ENCODE data around the gene NELFB. TPM values are rescaled to one million over a fixed set of nuclear protein-coding genes. Genes with fewer than 3 reads are reported as not detected.

Gene NELFB
- polyA plus RNA-seq, 3 donors = 17.3 to 44.2 (median 18.8) TPM

DNA sequence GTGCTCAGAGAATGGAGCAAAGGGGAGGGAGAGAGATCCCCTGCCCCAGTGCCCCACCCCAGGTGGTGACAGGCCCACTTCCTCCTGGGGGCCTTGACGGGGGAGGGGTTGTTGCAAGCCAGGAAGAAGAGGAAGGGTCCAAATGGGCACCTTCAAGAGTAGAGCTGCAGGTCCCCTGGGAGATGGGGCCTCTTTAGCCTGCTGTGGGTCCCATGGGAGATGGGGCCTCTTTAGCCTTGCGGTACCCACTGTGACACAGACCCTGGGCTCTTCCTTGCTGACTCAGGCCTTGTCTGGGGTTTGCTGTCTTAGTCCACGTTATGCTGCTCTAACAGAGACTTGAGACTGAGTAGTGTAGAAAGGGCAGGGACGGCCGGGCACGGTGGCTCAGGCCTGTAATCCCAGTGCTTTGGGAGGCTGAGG is 12.8 kb downstream of the NELFB start:
- H3K79me2 ChIP-seq (ENCODE audit: insufficient read depth, low read length) = peaks cover 3% of the 10 kb centered on the region
- peaks cover 47 to 86% of the 10 kb centered on the region in 2 donors for H3K36me3 ChIP-seq (replicated peaks in 1 of 2; ENCODE audit: control insufficient read depth in 1 of 2, insufficient read depth in 2 of 2, low read length in 2 of 2)
- Mint-ChIP-seq H3K4me3 (no peak overlapping the region), H3K36me3 (peaks cover 42 to 84% of the 10 kb centered on the region in 2 donors), H3K9me3 (no peaks in the 10 kb centered on the region), H3K4me1 (peaks cover 27% of the 10 kb centered on the region), H3K27ac (peak overlapping the region; percentile 2 to 84 (median 44)), H3K27me3 (ENCODE audit: low read depth in 3 of 3) (no peaks in the 10 kb centered on the region)
- 57% methylated on average over 6 of the region's 6 CpGs for WGBS (ENCODE audit: insufficient coverage)
- peak overlapping the region; percentile 36 to 51 for H3K27ac ChIP-seq (ENCODE audit: low read depth in 1 of 2, low read length in 2 of 2)
- no peak overlapping the region for H2AFZ ChIP-seq (ENCODE audit: insufficient read depth, low read depth, low read length, poor library complexity, severe bottlenecking)
- no peak overlapping the region for H3K4me3 ChIP-seq (replicated peaks in 1 of 3; ENCODE audit: low read depth in 2 of 3, low read length in 3 of 3)
- TF ChIP-seq, protein P1, sequence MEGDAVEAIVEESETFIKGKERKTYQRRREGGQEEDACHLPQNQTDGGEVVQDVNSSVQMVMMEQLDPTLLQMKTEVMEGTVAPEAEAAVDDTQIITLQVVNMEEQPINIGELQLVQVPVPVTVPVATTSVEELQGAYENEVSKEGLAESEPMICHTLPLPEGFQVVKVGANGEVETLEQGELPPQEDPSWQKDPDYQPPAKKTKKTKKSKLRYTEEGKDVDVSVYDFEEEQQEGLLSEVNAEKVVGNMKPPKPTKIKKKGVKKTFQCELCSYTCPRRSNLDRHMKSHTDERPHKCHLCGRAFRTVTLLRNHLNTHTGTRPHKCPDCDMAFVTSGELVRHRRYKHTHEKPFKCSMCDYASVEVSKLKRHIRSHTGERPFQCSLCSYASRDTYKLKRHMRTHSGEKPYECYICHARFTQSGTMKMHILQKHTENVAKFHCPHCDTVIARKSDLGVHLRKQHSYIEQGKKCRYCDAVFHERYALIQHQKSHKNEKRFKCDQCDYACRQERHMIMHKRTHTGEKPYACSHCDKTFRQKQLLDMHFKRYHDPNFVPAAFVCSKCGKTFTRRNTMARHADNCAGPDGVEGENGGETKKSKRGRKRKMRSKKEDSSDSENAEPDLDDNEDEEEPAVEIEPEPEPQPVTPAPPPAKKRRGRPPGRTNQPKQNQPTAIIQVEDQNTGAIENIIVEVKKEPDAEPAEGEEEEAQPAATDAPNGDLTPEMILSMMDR (IDR thresholded peaks at IDR 0.05) = no peak
- peaks cover 23 to 28% of the 10 kb centered on the region in 2 donors for H3K4me1 ChIP-seq (ENCODE audit: control insufficient read depth in 1 of 2, insufficient read depth in 2 of 2, low read length in 2 of 2)
- peak in 1 of 3 donors; percentile 19 for DNase-seq
- peaks cover 37% of the 10 kb centered on the region for H4K20me1 ChIP-seq (ENCODE audit: insufficient read depth, low read length)
- no peaks in the 10 kb centered on the region for H3K27me3 ChIP-seq (ENCODE audit: control insufficient read depth in 2 of 2, insufficient read depth in 2 of 2, low read length in 2 of 2)
- H3K9ac ChIP-seq (ENCODE audit: insufficient read depth, low read length, poor library complexity, severe bottlenecking) = no peak overlapping the region
- intact Hi-C loops (cut with micrococcal nuclease) = no loop called here
- peak overlapping the region; percentile 44 for H3K4me2 ChIP-seq (replicated peaks; ENCODE audit: extremely low read depth, low read length, poor library complexity, severe bottlenecking)
- H3K9me3 ChIP-seq (replicated peaks in 1 of 2; ENCODE audit: control insufficient read depth in 1 of 2, insufficient read depth in 1 of 2, low read length in 2 of 2) = no peaks in the 10 kb centered on the region

DNA sequence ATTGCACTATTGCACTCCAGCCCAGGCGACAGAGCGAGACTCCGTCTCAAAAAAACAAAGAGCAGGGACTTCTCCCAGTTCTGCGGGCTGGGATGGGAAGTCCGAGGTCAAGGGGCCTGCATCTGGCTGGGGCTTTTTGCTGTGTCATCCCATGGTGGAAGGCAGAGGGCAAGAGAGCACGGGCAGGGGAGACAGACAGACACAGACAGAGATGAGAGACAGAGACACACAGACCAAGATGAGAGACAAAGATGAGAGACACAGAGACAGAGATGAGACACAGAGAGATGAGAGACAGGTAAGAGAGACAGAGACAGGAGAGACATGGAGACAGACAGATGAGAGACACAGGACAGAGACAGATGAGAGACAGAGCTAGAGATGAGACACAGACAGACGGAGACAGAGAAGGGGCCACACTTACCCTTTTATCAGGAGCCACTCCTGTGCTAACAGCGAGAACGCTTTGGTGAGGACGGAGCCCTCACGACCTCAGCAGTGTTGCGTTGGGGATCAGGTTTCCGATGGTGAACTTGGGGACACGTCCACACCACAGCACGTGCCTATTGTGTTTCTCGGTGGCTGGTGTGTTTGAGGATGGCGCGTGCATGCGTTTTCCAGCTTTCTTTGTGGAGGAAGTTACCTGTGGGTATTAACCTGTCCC is 13.5 kb downstream of the NELFB start:
- no peak overlapping the region for H2AFZ ChIP-seq (ENCODE audit: insufficient read depth, low read depth, low read length, poor library complexity, severe bottlenecking)
- H3K79me2 ChIP-seq (ENCODE audit: insufficient read depth, low read length) = peaks cover 5% of the 10 kb centered on the region
- H4K20me1 ChIP-seq (ENCODE audit: insufficient read depth, low read length) = peaks cover 36% of the 10 kb centered on the region
- H3K27me3 ChIP-seq (ENCODE audit: control insufficient read depth in 2 of 2, insufficient read depth in 2 of 2, low read length in 2 of 2) = no peaks in the 10 kb centered on the region
- H3K36me3 ChIP-seq (replicated peaks in 1 of 2; ENCODE audit: control insufficient read depth in 1 of 2, insufficient read depth in 2 of 2, low read length in 2 of 2) = peaks cover 45 to 90% of the 10 kb centered on the region in 2 donors
- H3K4me3 Mint-ChIP-seq = peak overlapping the region in 1 of 2 donors; percentile 61
- H3K4me1 ChIP-seq (ENCODE audit: control insufficient read depth in 1 of 2, insufficient read depth in 2 of 2, low read length in 2 of 2) = peaks cover 23 to 28% of the 10 kb centered on the region in 2 donors
- WGBS (ENCODE audit: insufficient coverage) = 48% methylated on average over 12 of the region's 19 CpGs
- peak overlapping the region in 1 of 2 donors; percentile 51 for H3K27ac ChIP-seq (ENCODE audit: low read depth in 1 of 2, low read length in 2 of 2)
- peaks cover 27% of the 10 kb centered on the region for H3K4me1 Mint-ChIP-seq
- H3K4me3 ChIP-seq (replicated peaks in 1 of 3; ENCODE audit: low read depth in 2 of 3, low read length in 3 of 3) = no peak overlapping the region
- H3K9me3 Mint-ChIP-seq = no peaks in the 10 kb centered on the region
- H3K9ac ChIP-seq (ENCODE audit: insufficient read depth, low read length, poor library complexity, severe bottlenecking) = peak overlapping the region; percentile 4
- peak overlapping the region; percentile 2 to 84 (median 44) for H3K27ac Mint-ChIP-seq
- no peaks in the 10 kb centered on the region for H3K27me3 Mint-ChIP-seq (ENCODE audit: low read depth in 3 of 3)
- peaks cover 40 to 86% of the 10 kb centered on the region in 2 donors for H3K36me3 Mint-ChIP-seq
- H3K9me3 ChIP-seq (replicated peaks in 1 of 2; ENCODE audit: control insufficient read depth in 1 of 2, insufficient read depth in 1 of 2, low read length in 2 of 2) = no peaks in the 10 kb centered on the region
- DNase-seq = peak in 1 of 3 donors; percentile 44
- TF ChIP-seq, protein P1 (IDR thresholded peaks at IDR 0.05) = no peak
- H3K4me2 ChIP-seq (replicated peaks; ENCODE audit: extremely low read depth, low read length, poor library complexity, severe bottlenecking) = peak overlapping the region; percentile 44
- intact Hi-C loops (cut with micrococcal nuclease) = no loop called here
